Measurements from ENCODE around the gene TRIP6. TPM values are rescaled to one million over a fixed set of nuclear protein-coding genes. Genes with fewer than 3 reads are reported as not detected.

TRIP6 gene
- total and polyA plus RNA-seq, 2 of the 8 experiments (the other 6 are each of a cell fraction or from before 2014, with no cell fraction given), result 88.4 to 103 TPM

DNA sequence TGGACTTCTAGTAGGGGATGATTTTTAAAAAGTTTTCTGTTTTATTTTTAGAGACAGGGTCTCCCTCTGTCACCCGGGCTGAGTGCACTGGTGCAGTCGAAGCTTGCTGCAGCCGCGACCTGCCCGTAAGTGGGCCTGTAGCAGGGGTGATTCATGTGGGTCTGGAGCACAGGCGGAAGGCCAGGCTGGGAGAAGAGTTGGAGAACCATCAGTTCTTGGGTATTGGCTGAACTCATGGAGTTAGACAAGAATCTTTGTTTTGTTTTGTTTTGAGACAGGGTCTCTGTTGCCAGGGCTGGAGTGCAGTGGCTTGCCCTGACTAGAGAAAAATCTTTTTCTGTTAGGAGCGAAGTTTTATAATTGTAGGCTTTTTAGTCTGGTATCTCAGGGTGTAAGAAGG, 13.5 kb downstream of the TRIP6 start:
- H3K9me3 ChIP-seq (ENCODE audit: insufficient read depth in 2 of 2, low read depth in 1 of 2, low read length in 1 of 2), result no peaks in the 10 kb centered on the region
- peaks cover 0 to 5% (median 0%) of the 10 kb centered on the region in 4 experiments; a peak in 1 of 7 replicates for H3K4me1 ChIP-seq (replicated peaks in 1 of 4; ENCODE audit: control insufficient read depth in 3 of 4, insufficient read depth in 4 of 4, low read length in 3 of 4)
- no peak overlapping the region for H4K91ac ChIP-seq (replicated peaks; ENCODE audit: insufficient read length, low read length)
- no peak overlapping the region for H2BK12ac ChIP-seq (ENCODE audit: low read depth, low read length)
- peaks cover 40 to 71% (median 51%) of the 10 kb centered on the region in 4 experiments for H3K36me3 ChIP-seq (ENCODE audit: control insufficient read depth in 2 of 4, insufficient read depth in 4 of 4, low read length in 3 of 4)
- H2BK5ac ChIP-seq (ENCODE audit: low read depth, low read length), result no peak overlapping the region
- H3K4me3 ChIP-seq (ENCODE audit: extremely low read depth in 1 of 4, insufficient read depth in 2 of 4, low read depth in 3 of 4, low read length in 4 of 4), result no peak overlapping the region
- H3K23me2 ChIP-seq (ENCODE audit: low read depth, low read length), result peaks cover 3% of the 10 kb centered on the region
- no peak overlapping the region for H2BK15ac ChIP-seq (ENCODE audit: low read length)
- H3K79me1 ChIP-seq (ENCODE audit: low read depth, low read length), result peaks cover 13% of the 10 kb centered on the region
- DNase-seq (ENCODE audit: low read depth in 1 of 2, low spot score in 2 of 2) (no peak), FAIRE-seq (no peak)
- H3K27me3 ChIP-seq (replicated peaks in 1 of 4; ENCODE audit: control insufficient read depth in 3 of 4, extremely low read depth in 1 of 4, insufficient read depth in 3 of 4, low read length in 3 of 4), result no peaks in the 10 kb centered on the region; a peak in 1 of 7 replicates
- no peak overlapping the region for H2BK120ac ChIP-seq (replicated peaks; ENCODE audit: low read depth, low read length)
- no peak overlapping the region for H3K18ac ChIP-seq (ENCODE audit: extremely low read depth, low read length)
- ChIA-PET CTCF (ENCODE audit: partially characterized antibody) (interaction anchor here (0.7 kb wide), 1 partner anchor 412 kb away, joined by 3 read pairs; no protein-coding TSS in a partner anchor), POLR2A (ENCODE audit: partially characterized antibody) (interaction anchor here (0.6 to 15.1 kb wide), 5 partner anchors 6 to 83 kb away, joined by 3 to 313 read pairs (median 8); partner anchors contain the start of genes TRIP6 and UFSP1)
- no peak overlapping the region for H2BK20ac ChIP-seq (ENCODE audit: low read length)
- no peak overlapping the region for H3K4ac ChIP-seq (replicated peaks; ENCODE audit: insufficient read length, low read depth, low read length)
- H3K9ac ChIP-seq (replicated peaks in 1 of 4; ENCODE audit: extremely low read depth in 1 of 4, low read depth in 3 of 4, low read length in 3 of 4), result no peak overlapping the region
- no peak overlapping the region for H3K4me2 ChIP-seq (ENCODE audit: insufficient read depth in 1 of 2, low read depth in 2 of 2, low read length in 2 of 2)
- H3K79me2 ChIP-seq (ENCODE audit: control insufficient read depth in 1 of 2, insufficient read depth in 2 of 2, low read length in 2 of 2), result peaks cover 27 to 69% of the 10 kb centered on the region in 2 experiments
- no peak overlapping the region for H4K5ac ChIP-seq (ENCODE audit: insufficient read length, low read depth, low read length)
- H3K27ac ChIP-seq (ENCODE audit: low read depth, low read length), result no peak overlapping the region
- no peak overlapping the region for H3K23ac ChIP-seq (ENCODE audit: insufficient read length)
- no peak overlapping the region for H3K56ac ChIP-seq (replicated peaks; ENCODE audit: insufficient read length, low read depth, low read length)
- peaks cover 19 to 23% of the 10 kb centered on the region in 2 experiments for H4K20me1 ChIP-seq (replicated peaks in 1 of 2; ENCODE audit: control insufficient read depth in 1 of 2, insufficient read depth in 2 of 2, low read length in 2 of 2)
- no peak overlapping the region for H3K14ac ChIP-seq (ENCODE audit: insufficient read length)
- no peak overlapping the region; the same call in 1 of the 2 replicates for H4K8ac ChIP-seq (ENCODE audit: extremely low read depth, insufficient read depth, low read length)
- no peak overlapping the region for H2AK5ac ChIP-seq (ENCODE audit: low read depth, low read length)
- WGBS, 2 experiments (ENCODE audit: extremely low coverage in 1 of 2, insufficient coverage in 1 of 2, insufficient read length in 1 of 2, insufficient replicate concordance in 2 of 2, low coverage in 1 of 2, low lambda C conversion rate in 2 of 2, missing lambda C conversion rate in 1 of 2), result 97% methylated on average over 7 of the region's 7 CpGs; no CpG with 5 or more reads in 1 of the 2 experiments
- TF ChIP-seq ASH2L (IDR thresholded peaks at IDR 0.05; ENCODE audit: low read length), result no peak
- no peak for TF ChIP-seq POLR2A (IDR thresholded peaks at IDR 0.05; ENCODE audit: control extremely low read depth in 1 of 2, low read depth in 2 of 2, low read length in 2 of 2)
- TF ChIP-seq EZH2 (IDR thresholded peaks at IDR 0.05; ENCODE audit: low read depth, low read length, severe bottlenecking), result no peak
- TF ChIP-seq JUND (IDR thresholded peaks at IDR 0.05; ENCODE audit: low read length), result no peak
- TF ChIP-seq, protein P1, sequence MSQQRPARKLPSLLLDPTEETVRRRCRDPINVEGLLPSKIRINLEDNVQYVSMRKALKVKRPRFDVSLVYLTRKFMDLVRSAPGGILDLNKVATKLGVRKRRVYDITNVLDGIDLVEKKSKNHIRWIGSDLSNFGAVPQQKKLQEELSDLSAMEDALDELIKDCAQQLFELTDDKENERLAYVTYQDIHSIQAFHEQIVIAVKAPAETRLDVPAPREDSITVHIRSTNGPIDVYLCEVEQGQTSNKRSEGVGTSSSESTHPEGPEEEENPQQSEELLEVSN (IDR thresholded peaks at IDR 0.05), result no peak
- no peak for TF ChIP-seq CTBP2 (IDR thresholded peaks at IDR 0.05; ENCODE audit: borderline replicate concordance, insufficient read depth, insufficient read length, low read length)
- H2AFZ ChIP-seq (ENCODE audit: low read length), result no peak overlapping the region
